GM13977 (cell line): ENCODE data around the gene TK2.
"Not testable (repeated sequence)": the region's sequence is repeated elsewhere in the genome, so short reads cannot be mapped to it uniquely, and the experiment has no call there.

Experiments
- DNase-seq: peaks from one replicate; pipeline ENCODE4 v3.0.0; 2012; ENCODE audit warnings: low spot score
- CTCF ChIP-seq: IDR thresholded peaks from 2 replicates; pipeline ENCODE4 v1.5.1; 2012; ENCODE audit warnings: mild to moderate bottlenecking, control low read depth; ENCODE audit not compliant: insufficient read depth; ENCODE audit errors: extremely low read depth, missing control alignments
- in situ Hi-C: fragments of 300-500 bp; cut with MboI; formaldehyde crosslinking; loops from one replicate; pipeline ENCODE4 v1.12.0; 2022; ENCODE audit warnings: low sequenced_read_pairs, low pct_unique_long_range_greater_than_20kb, mixed read lengths, inconsistent platforms; ENCODE audit not compliant: unreplicated experiment

TK2 gene

GRCh38 chr16:66574081-66574480 is 24.2 kb upstream of the TK2 start:
- in situ Hi-C loops, result no loop called here
- no peak for TF ChIP-seq CTCF

GRCh38 chr16:66572356-66572755 is 22.4 kb upstream of the TK2 start:
- in situ Hi-C loops, result no loop called here
- no peak for TF ChIP-seq CTCF
- no peak for DNase-seq

More at GRCh38 chr16:66574081-66574480, 24.2 kb upstream of the TK2 start:
- DNase-seq, result no peak

- no peak for TF ChIP-seq CTCF
- in situ Hi-C loops, result no loop called here
- no peak for DNase-seq
Measured at GRCh38 chr16:66569827-66570405, 20.0 kb upstream of the TK2 start.

- DNase-seq, result no peak
- in situ Hi-C loops, result no loop called here
Measured at GRCh38 chr16:66569131-66569530, 19.2 kb upstream of the TK2 start.

GRCh38 chr16:66568355-66568754 is 18.4 kb upstream of the TK2 start:
- TF ChIP-seq CTCF, result no peak
- in situ Hi-C loops, result no loop called here
- no peak for DNase-seq

More at GRCh38 chr16:66569131-66569530, 19.2 kb upstream of the TK2 start:
- no peak for TF ChIP-seq CTCF

GRCh38 chr16:66567270-66567669 is 17.3 kb upstream of the TK2 start:
- DNase-seq, in situ Hi-C loops: not testable (repeated sequence)

- TF ChIP-seq CTCF, result no peak
- DNase-seq, result no peak
Measured at GRCh38 chr16:66566051-66566901, 16.4 kb upstream of the TK2 start, which contains the start of gene CMTM1. CMTM1 (plus strand) TSS chr16:66566439; CDS start chr16:66566514, 75 bp downstream.

More at GRCh38 chr16:66566051-66566901, 16.4 kb upstream of the TK2 start, which contains the start of gene CMTM1:
- in situ Hi-C loops, result no loop called here
